Activated CD8-positive, alpha-beta memory T cell treated with anti-CD3 and anti-CD28 coated beads for 4 hours (primary cell): ENCODE measurements around the gene RGR.

Experiments used
- DNase-seq, 2 donors: peaks; one replicate each; pipeline ENCODE4 v3.0.0-alpha.2; 2020; ENCODE audit warnings: low read depth in 2 of 2

Gene RGR

DNA sequence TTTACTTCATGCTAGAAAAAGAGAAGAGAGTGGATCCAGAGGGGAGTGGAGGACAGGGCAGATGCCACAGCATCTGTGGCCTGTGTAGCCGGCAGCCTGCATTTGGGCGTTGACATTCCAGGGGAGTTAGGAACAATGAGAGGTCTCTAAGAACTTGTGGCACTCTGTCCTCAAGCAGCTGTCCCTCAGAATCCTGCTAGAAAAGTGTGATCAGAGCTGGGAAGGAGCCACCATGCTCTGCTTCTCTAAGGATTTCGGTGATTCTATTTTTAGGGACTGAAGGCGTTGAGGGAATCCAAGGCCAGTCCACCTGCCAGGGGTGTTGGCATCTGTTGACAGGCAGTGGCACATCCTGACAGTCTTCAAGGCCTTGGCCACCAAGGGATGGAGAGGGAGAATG is 27.1 kb upstream of the RGR start:
- no peak for DNase-seq

DNA sequence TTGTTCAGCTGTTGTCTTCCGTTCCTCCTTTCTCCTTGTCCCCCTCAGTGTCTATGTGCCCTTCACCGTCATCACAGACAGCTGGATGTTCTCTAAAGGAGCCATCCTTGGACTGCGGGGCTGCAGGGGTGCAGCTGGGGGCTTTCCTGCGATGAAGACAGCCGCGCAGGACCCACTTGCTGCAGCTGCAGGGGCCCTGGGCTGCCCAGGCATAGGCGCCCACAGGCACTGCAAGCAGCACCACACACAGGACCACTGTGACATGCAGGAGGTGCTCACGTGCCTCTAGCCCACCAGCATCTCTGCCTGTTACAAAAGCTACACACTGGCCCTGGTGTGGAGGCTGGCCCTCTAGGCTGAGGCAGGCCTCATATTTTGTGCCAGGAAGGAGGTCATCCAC is 22.9 kb upstream of the RGR start:
- DNase-seq: no peak

DNA sequence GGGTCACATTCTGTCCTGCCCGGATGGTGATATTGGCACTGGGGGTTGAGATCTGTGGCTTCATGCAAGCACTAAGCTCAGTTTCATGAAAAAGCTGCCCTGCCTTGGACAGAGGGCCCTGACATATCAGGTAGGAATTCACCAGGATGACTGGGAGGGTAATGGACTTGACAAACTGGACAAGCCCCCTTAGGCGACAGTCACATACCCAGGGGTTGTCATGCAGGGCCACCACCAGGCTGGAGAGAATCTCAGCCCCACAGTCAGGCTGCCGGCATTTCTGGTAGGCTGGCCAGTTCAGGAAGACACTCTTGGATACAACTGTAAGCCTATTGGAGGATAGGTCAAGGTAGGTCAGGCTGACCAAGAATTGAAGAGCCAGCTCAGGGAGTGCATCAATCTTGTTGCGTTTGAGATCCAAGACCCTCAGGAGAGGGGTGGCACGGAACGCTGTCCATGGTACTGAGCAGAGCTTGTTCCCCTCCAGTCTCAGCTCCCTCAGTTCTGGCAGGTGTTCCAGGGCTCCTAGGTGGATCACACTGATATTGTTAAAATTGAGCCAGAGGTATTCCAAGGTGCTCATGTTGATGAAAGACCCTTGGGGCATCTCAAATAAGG is 20.3 kb upstream of the RGR start:
- DNase-seq: no peak

DNA sequence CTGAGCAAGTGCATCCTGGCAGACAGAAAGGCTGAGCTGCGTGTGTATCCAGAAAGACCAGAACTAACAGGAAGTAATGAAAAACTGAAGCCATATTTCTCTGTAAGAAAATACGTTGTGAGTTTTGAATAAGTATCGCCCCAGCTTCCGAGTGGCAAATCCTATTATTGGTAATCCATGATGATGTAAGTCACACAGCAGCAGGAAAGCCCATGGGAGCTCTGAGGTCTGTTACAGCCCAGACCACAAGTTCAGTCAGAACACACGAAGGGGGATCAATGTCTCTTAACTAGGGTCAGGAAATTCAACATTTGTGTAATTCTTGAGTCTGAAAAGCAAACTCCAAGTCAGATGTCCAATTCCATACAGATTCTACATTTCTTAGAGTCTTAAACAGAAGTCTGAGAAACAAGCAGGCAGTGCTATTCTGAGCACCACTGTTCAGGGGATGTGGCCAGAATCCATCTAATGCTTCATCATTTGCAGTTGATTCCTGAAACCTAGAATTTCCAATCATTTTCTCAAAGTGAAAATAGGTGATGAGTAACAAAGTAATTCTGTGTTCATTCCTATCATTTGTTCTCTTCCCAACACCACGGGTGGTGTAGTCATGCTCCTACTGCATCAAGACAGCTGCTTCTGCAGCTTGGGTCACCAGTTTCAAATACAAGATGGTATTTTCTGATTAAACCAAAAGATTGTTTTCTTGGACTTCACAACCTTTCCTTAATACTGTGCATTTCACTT is 19.3 kb upstream of the RGR start, which contains the start of gene LRIT2:
TSS of gene LRIT2 (minus strand) at position 118 of the 747 bp plus-strand sequence. CDS start at position 94, 24 bp downstream.
- no peak for DNase-seq

DNA sequence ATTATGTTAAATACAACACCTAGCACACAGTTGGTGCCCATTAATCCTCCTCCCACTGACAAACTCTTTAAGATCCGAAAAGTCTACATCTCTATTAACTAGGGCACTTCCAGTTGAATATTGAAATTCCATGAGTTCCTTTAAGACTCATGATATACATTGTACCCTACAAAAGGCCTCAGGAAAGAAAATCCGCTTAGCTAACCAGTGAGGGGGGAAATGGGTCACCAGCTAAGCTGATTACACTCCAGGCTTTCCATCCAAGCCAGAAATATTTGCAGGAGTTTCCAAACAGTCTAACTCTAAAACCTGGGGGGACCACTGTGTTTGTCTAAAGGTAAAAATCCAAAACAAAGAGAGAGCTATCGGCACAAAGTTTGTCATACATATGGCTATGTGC is 18.2 kb upstream of the RGR start:
- DNase-seq: no peak

DNA sequence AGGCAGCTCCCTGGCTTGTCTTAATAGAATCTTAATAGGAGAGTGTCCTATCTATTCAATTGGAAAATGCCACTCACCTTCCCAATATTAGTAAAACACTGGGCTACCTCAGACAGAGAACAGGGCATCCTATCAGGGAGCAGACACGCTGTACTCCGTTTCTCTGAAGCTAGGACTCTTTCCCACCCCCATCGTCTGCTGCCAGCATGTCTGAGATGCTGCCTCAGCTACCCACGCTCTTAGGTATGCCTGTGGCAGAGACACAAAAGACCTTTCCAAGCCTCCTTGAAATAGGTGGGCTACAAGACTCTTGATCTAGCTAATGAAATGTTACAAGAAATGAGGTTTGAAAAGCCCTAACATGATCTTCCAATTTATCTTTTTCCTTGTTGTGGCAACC is 17.0 kb upstream of the RGR start:
- no peak for DNase-seq

DNA sequence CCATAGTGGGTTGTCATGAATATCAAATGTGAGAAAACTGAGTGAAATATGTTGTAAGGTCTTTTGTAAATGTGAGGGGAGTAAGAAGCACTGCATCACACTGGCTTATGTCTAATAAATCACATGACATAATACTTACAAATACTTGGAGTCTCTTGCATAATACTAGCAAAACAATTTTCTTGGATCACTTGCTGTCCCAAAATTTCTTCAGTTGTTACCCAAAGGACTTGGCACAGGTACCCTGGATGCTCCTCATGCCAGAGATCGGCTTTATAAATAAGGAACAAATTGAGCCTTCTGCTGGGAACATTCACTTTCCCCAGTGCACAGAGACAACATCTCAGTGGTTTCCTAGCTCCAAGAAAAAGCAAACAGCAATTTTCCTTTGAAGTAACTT is 14.5 kb upstream of the RGR start:
- no peak for DNase-seq

DNA sequence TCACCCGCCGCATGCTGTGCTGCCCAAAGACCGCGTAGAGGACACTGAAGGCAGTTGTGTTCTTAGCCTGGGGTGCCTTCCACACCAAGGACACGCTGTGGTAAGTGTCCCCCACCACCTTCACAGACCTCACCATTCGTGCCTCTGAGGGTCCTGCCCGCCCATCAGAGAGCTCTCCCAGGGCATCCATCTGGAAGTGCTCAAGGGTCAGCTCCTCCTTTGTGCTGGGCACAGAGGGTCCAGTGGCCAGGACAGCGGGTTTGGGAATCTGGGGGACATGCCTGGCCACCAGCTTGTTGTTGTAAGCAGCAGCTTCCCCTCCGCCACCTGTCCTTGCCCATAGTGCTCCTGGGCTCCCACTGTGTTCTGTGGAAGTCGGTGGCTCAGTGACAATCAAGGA is 12.5 kb upstream of the RGR start:
- DNase-seq: no peak

DNA sequence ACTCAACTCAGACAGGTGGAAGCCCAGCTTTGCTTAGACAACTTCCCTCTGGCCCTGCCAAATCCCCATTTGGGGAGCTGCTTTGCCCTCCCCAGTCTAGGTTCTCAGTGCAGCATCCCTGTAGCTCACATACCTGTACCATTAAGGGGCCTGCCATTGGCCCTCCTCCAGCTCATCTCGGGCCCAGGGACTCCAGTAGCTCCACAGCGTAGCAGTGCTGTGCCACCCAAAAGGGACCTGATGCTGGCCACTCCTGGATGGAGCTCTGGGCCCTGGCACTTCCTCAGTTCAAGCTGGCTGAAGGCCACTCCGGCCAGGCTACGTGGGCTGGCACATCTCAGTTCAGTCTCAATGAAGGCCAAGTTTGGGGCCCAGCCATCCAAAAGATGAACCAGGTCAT is 10.9 kb upstream of the RGR start:
- DNase-seq: no peak

DNA sequence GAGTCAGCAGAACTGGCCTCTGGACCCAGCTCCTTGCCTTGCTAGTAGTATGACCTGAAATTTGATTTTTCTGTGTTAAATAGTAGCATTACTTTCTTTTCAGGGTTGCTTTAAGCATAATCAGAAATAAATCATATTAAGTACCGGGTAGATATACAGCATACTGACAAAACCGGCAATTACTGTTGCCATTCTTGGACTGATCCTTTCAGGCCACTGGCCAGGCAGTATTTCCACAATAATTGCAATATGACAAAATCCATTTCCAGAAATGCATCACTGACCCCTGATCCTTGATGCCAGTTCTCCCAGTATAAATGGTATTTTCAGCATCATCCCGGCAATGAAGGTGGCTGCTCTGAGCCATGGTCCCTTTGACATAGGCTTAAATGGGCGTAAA is 10.4 kb upstream of the RGR start:
- no peak for DNase-seq

DNA sequence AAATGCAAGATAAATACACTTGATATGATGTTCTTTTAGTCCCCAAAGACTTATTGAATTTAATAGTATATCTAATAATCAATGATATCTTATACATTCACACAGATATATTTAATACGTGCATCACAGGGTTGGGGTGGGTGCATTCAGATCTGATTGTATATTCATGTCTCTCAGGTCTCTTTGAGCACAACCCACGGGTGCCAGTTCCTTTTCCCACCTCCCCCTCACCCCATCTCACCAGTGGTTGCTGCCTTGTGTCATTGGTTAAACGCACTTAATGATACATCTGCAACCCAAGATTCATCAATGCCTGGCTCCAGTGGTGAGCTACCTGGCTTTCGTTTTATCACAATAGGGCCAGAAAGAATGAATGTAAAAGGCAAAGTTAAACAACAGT is 9.8 kb upstream of the RGR start:
- no peak for DNase-seq

DNA sequence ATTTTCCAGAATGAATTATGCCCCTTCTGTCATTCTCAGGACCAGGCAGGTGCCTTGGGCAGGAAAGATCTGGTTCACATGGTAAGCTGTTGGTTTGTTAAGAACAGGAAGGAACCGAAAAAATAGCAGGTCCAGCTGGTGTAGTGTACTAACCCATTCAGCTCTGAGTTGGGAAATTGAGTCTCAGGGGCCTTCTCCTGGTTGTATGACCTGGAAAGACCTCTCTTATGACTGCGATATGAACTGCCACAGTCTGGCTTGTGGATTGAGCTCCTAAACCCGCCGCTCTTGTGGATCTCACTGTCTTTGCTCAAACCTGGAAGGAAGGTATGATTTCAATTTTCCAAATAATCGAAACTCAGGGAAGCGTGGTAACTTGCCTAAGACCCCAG is 8.1 kb upstream of the RGR start:
- DNase-seq: no peak

DNA sequence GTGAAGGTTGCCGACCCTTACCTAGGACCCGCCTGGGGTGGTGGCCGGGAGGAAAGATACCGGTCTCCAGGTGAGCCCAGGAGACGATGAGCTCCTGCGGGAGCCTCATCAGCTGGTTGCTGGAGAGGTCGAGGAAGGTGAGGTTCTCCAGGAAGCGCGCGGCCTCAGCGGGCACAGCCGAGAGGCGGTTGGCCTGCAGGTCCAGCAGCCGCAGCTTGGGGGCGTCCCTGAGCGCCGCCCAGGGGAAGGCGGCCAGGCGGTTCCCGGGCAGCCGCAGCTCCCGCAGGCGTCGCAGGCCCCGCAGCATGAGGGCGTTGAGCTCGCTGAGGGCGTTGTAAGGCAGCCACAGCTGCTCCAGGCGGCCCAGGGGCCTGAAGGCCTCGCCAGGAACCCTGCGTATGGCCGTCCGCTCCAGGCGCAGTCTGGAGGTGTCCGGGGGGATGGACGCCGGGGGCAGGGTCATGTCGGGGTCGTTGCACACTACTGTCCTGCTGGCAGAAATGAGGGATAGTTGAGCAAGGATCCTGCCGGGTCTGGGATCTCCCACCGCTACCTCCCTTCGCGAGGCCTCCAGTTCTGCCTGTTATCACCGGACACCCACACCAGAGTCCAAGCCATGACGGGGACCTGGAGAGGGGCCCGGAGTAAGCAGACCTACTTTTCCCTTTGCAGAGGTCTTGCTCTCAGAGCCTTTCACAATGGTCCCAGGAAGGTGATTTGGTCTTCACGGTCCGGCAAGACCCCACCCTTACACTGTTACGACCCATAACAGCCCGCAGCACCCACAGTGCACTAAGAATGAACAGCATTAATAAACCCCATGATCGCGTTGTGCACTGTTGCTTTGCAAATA is 7.4 kb upstream of the RGR start:
- no peak for DNase-seq

DNA sequence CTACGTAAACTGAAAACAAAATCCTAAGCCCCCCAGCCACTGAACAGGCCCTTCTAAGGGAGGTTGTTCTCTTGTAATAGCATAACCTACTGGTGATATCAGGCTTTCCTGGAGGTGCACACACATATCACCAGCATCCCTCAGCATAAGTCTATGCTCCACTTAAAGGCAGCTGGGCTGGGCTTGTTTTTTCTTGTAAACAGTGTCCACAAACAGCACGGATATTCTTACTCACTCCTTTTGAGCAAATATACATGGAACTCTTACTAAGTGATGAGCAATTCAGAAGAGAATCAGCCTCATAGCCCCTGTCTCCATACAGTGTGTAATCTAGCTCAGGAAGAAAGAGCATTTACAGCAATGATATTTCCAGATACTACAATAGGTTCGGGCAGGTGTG is 5.9 kb upstream of the RGR start:
- DNase-seq: no peak

DNA sequence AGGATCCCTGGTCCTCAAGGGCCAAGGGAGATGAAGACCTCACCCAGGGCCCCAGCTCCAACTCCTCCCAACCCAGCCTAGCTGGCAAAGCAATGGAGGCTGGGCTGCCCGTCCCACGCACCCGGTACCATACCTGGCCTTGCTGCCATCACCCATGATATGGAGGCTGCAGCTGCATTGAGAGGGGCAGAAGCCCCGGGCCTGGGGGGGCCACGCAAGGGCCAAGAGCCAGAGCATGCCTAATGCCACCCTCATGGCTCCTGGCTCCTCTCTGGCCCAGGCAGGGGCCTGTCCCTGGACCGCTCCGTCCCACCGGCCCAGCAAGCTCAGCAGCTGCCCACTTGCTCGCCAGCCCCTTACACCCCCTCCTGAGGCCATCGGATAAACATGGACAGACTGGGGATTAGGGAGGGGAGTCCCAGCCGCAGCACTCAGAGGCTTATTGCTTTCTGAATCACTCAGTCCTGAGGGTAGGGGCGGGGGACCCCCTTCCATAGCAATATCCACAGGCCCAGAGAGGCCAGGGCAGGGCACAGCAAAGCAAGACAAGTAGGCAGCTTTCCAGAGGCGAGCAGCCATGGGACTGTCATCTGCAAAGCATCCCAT is 3.6 kb upstream of the RGR start, which contains the start of gene LRIT1:
TSS of gene LRIT1 (minus strand) at position 362 of the 606 bp plus-strand sequence. CDS start at position 255, 107 bp downstream.
- no peak for DNase-seq

DNA sequence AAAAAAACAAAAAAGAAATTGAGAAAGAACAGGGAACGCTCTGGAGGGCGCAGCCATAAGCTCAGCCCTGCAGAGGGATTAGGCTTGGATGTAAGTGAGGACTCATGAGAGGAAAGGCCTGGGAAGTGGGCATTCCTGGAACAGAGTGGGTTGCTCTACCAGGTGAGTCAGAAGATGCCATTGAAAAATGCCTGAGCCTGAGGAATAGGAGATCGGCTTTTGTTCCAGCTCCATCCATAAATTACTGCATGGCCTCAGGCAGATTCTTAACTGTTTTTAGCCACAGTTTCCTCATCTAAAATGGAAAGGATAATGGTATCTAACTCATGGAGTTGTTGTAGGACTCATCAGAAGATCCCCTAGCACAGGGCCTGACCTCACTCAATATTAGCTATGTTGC is 1.1 kb upstream of the RGR start:
- DNase-seq: no peak

DNA sequence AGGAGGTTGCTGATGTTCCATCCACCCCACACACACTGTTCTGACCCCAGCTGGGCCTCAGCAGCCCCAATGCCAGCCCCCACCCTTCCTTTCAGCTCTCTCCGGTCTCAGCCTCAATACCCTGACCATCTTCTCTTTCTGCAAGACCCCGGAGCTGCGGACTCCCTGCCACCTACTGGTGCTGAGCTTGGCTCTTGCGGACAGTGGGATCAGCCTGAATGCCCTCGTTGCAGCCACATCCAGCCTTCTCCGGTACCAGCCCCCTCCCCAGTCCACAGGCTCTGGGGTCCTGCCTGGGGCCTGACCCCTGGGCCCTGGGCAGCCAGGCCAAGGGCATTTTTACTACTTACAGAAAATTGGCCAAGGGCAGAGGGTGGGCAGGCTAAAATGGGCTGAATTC is 2.6 kb downstream of the RGR start:
- no peak for DNase-seq

DNA sequence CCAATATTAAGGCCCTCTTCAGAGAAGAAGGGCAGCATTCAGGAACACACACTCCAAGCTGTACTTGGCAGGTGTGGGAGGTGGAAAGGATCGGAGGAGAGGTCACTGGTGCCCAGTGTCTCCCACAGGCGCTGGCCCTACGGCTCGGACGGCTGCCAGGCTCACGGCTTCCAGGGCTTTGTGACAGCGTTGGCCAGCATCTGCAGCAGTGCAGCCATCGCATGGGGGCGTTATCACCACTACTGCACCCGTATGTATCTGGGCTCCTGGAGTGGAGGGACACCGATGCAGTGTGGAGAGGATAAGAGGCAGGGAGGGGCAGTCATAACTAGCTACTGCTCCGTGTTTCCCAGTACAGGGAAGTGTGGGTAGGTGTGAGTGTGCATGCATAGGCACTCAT is 3.9 kb downstream of the RGR start:
- no peak for DNase-seq

DNA sequence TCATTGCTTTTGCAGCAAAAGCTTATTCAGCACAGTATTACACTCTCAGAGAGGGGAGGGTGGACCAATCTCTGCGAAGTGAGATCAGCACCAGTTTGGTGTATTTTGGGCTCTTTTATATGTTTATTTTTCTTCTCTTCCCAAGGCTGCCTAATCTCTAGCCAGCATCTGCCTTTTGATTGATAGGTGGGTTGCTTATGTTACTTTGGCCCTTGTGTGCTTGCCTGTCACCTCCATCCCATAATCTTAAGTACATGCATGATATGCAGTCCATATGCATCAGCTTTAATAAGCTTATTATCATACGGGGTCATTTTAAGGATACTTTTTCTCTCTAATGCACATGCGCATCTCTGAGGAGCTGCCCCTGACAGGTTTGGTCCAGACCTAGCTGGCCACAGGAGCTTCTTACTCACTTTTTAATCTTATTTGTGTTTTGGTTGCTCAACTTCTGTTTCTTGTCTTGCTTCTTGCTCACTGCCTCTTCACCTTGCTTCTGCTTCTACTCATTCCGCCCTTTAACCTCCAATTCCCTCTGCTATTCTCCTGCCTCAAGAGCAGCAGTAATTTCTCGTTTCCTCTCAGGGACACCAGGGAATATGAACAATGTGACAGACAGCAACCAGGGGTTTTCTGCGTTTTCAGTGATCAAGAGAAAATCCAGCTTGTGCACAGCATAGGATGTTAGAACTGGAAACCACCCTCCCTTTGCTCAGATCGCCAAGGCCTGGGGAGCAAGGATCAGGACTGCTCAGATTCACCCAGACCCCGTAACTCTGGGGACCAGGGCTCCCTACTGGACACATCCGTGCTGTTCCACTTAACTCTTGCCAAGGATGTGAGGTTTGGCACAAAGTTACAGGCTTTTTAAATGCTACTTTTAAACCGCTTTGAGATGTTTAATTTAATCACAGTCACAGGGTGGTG is 10.0 kb downstream of the RGR start:
- DNase-seq: no peak

DNA sequence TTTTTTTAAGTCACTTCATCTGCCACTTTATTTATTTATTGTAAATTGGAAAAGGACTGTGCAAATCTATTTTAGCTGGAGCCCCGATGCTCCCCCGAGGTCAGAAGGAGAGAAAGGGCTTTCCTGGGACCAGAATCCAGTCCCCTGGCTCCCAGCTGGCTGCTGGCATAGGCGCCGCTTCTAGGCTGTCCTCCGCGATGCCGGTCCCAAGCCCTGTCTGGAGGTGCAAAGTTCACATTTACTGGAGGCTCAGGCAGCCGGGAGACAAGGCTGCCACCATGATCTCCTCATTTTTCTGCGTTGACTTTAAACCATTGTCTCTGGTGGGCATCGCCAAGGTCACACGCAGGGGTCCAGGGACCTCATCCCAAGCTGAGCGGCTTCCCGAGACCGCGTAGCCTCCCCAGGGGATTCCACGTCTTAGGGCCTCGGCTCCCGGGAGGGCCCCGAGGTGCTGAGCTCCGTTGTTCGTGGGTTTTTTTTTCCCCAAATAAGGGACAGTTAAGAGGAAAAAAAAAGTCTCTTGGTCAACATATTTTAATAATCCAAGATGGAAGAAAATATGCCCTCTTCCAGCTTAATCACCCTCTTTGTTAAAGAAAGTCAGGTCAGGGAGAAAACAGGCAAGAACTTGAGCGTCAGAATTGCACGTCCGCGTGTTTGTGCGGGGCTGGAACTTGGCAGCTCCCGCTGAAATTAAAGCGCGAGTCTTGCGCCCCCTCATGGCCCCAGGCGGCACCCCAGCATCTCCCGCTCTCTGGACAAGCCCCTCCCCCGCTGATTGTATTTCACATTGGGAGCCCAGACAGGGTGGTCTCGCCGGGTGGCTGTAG is 11.9 kb downstream of the RGR start:
- peak in 1 of 2 donors; percentile 2 for DNase-seq
